Transverse colon (tissue), 3 donors: ENCODE data around the gene GCM1.

ENCODE experiments used
- EP300 ChIP-seq: sonication (generic); formaldehyde crosslinking; IDR thresholded peaks from one replicate; pipeline ENCODE4 v1.6.1; 2017; ENCODE audit warnings: antibody characterized with exemption, low read depth
- POLR2A ChIP-seq: fragments of 450-650 bp; IDR thresholded peaks from one replicate; pipeline ENCODE4 v1.6.1; 2016; ENCODE audit warnings: antibody characterized with exemption, mild to moderate bottlenecking, moderate library complexity
- TF ChIP-seq, protein P1 (sequence below), 5 experiments: fragments of 200-600 bp in 3 of 5; fragments of 450-650 bp in 2 of 5; sonication (generic) in 3 of 5; IDR thresholded peaks; 1 replicate in 2 of 5; 2 replicates in 3 of 5; pipeline ENCODE4 v1.5.1; 2016 to 2017; ENCODE audit warnings: antibody characterized with exemption in 5 of 5, inconsistent platforms in 3 of 5, mild to moderate bottlenecking in 2 of 5, moderate library complexity in 1 of 5

DNA sequence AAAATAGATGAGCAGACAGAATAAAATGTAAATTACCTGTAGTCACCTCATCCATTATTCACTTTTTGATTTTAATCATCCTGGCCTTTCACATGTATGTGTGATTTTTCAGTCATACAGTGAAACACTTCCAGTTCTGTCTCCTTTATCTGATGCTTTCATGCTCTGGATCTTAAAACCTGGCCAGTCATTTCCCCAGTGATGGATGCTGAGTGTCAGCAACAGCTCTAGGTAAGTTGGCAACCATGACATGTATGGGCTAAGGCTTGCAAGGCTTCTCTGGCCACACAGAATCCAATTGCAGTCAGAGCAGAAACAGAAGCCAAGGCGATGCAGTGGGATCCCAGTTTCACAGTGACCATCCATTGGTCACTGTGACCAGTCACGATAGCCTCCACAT lies 47.6 kb downstream of the GCM1 start:
- TF ChIP-seq, protein P1, sequence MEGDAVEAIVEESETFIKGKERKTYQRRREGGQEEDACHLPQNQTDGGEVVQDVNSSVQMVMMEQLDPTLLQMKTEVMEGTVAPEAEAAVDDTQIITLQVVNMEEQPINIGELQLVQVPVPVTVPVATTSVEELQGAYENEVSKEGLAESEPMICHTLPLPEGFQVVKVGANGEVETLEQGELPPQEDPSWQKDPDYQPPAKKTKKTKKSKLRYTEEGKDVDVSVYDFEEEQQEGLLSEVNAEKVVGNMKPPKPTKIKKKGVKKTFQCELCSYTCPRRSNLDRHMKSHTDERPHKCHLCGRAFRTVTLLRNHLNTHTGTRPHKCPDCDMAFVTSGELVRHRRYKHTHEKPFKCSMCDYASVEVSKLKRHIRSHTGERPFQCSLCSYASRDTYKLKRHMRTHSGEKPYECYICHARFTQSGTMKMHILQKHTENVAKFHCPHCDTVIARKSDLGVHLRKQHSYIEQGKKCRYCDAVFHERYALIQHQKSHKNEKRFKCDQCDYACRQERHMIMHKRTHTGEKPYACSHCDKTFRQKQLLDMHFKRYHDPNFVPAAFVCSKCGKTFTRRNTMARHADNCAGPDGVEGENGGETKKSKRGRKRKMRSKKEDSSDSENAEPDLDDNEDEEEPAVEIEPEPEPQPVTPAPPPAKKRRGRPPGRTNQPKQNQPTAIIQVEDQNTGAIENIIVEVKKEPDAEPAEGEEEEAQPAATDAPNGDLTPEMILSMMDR (IDR thresholded peaks at IDR 0.05) = no peak
- TF ChIP-seq POLR2A = no peak
- TF ChIP-seq EP300 = no peak
